H9 (cell line): ENCODE measurements around the gene ARID1B. TPM values are rescaled to one million over a fixed set of nuclear protein-coding genes. Genes with fewer than 3 reads are reported as not detected.

Experiments used
- DNase-seq: peaks from one replicate; pipeline ENCODE4 v3.0.0-alpha.2; 2017
- H2AFZ ChIP-seq: one replicate; pipeline ENCODE4 v1.6.1; 2013; ENCODE audit warnings: mild to moderate bottlenecking, low read length, control low read depth, moderate library complexity
- H2AK5ac ChIP-seq: 2 replicates; pipeline ENCODE4 v1.6.1; 2013; ENCODE audit warnings: low read length, control low read depth, mixed read lengths; ENCODE audit not compliant: insufficient read length
- H2BK120ac ChIP-seq: one replicate; pipeline ENCODE4 v1.6.1; 2013; ENCODE audit warnings: low read depth, mild to moderate bottlenecking, low read length, control low read depth, inconsistent platforms; ENCODE audit not compliant: poor library complexity, severe bottlenecking
- H2BK12ac ChIP-seq: 2 replicates; pipeline ENCODE4 v1.6.1; 2013; ENCODE audit warnings: low read length, control low read depth, mixed read lengths, low read depth; ENCODE audit not compliant: insufficient read length
- H2BK15ac ChIP-seq: 2 replicates; pipeline ENCODE4 v1.6.1; 2013; ENCODE audit warnings: low read depth, low read length, control low read depth
- H2BK20ac ChIP-seq: one replicate; pipeline ENCODE4 v1.6.1; 2013; ENCODE audit warnings: low read depth, mild to moderate bottlenecking, low read length, control low read depth, inconsistent platforms; ENCODE audit not compliant: poor library complexity, severe bottlenecking
- H2BK5ac ChIP-seq: 2 replicates; pipeline ENCODE4 v1.6.1; 2013; ENCODE audit warnings: low read length, control low read depth, mixed read lengths; ENCODE audit not compliant: insufficient read length
- H3K14ac ChIP-seq: 2 replicates; pipeline ENCODE4 v1.6.1; 2013; ENCODE audit warnings: low read length, control low read depth; ENCODE audit not compliant: insufficient read depth
- H3K18ac ChIP-seq: 2 replicates; pipeline ENCODE4 v1.6.1; 2013; ENCODE audit warnings: low read depth, mild to moderate bottlenecking, mixed read lengths, low read length, control low read depth; ENCODE audit not compliant: insufficient read length
- H3K23ac ChIP-seq: 2 replicates; pipeline ENCODE4 v1.6.1; 2013; ENCODE audit warnings: low read length, control low read depth, mixed read lengths, low read depth; ENCODE audit not compliant: insufficient read length
- H3K23me2 ChIP-seq: 2 replicates; pipeline ENCODE4 v1.6.1; 2013; ENCODE audit warnings: low read depth, mild to moderate bottlenecking, mixed read lengths, low read length, control low read depth; ENCODE audit not compliant: insufficient read length, poor library complexity, severe bottlenecking
- H3K27ac ChIP-seq: 2 replicates; pipeline ENCODE4 v1.5.1; 2013; ENCODE audit warnings: low read length, control low read depth, mixed read lengths, low read depth; ENCODE audit not compliant: insufficient read length
- H3K27me3 ChIP-seq: 2 replicates; pipeline ENCODE4 v1.6.1; 2013; ENCODE audit warnings: low read length, control low read depth, inconsistent platforms; ENCODE audit not compliant: insufficient read depth
- H3K4ac ChIP-seq: 2 replicates; pipeline ENCODE4 v1.6.1; 2013; ENCODE audit warnings: low read depth, mild to moderate bottlenecking, control low read depth, inconsistent platforms, low read length, moderate library complexity
- H3K4me1 ChIP-seq: 2 replicates; pipeline ENCODE4 v1.6.1; 2013; ENCODE audit warnings: low read length, control low read depth, inconsistent platforms; ENCODE audit not compliant: insufficient read depth
- H3K4me2 ChIP-seq: 2 replicates; pipeline ENCODE4 v1.6.1; 2013; ENCODE audit warnings: low read length, control low read depth, mixed read lengths; ENCODE audit not compliant: insufficient read length, insufficient read depth
- H3K56ac ChIP-seq: 2 replicates; pipeline ENCODE4 v1.6.1; 2013; ENCODE audit warnings: low read depth, mild to moderate bottlenecking, mixed read lengths, low read length, control low read depth; ENCODE audit not compliant: insufficient read length
- H3K79me1 ChIP-seq: 2 replicates; pipeline ENCODE4 v1.6.1; 2013; ENCODE audit warnings: low read depth, mild to moderate bottlenecking, moderate library complexity, low read length, control low read depth, inconsistent platforms; ENCODE audit not compliant: insufficient read depth, poor library complexity, severe bottlenecking
- H3K79me2 ChIP-seq: 2 replicates; pipeline ENCODE4 v1.6.1; 2013; ENCODE audit warnings: low read length, control low read depth, inconsistent platforms; ENCODE audit not compliant: insufficient read depth
- H3K9ac ChIP-seq: 2 replicates; pipeline ENCODE4 v1.6.1; 2013; ENCODE audit warnings: low read length, control low read depth, mixed read lengths; ENCODE audit not compliant: insufficient read length; ENCODE audit errors: extremely low read depth
- H3K9me3 ChIP-seq: one replicate; pipeline ENCODE4 v1.6.1; 2013; ENCODE audit warnings: low read depth, low read length, inconsistent platforms; ENCODE audit not compliant: control insufficient read depth
- H3T11ph ChIP-seq: one replicate; pipeline ENCODE4 v1.6.1; 2013; ENCODE audit warnings: mild to moderate bottlenecking, low read length, control low read depth, inconsistent platforms
- H4K20me1 ChIP-seq: one replicate; pipeline ENCODE4 v1.6.1; 2013; ENCODE audit not compliant: control insufficient read depth, insufficient read length, insufficient read depth
- H4K5ac ChIP-seq: 2 replicates; pipeline ENCODE4 v1.6.1; 2013; ENCODE audit warnings: low read depth, mild to moderate bottlenecking, mixed read lengths, low read length, control low read depth; ENCODE audit not compliant: insufficient read length
- H4K8ac ChIP-seq: replicated peaks from 2 replicates; pipeline ENCODE4 v1.6.1; 2013; ENCODE audit warnings: low read length, control low read depth, mixed read lengths, low read depth; ENCODE audit not compliant: insufficient read length
- H4K91ac ChIP-seq: 2 replicates; pipeline ENCODE4 v1.6.1; 2013; ENCODE audit warnings: low read depth, mild to moderate bottlenecking, moderate library complexity, mixed read lengths, low read length, control low read depth; ENCODE audit not compliant: insufficient read length
- H3K27ac Mint-ChIP-seq, 3 experiments: 2 replicates in 2 of 3; 3 replicates in 1 of 3; pipeline ENCODE4 v1.8.0; 2020 to 2021; ENCODE audit warnings: mixed read lengths in 3 of 3, mild to moderate bottlenecking in 1 of 3, moderate library complexity in 1 of 3
- H3K27me3 Mint-ChIP-seq: 2 replicates; pipeline ENCODE4 v1.8.0; 2021; ENCODE audit warnings: low read depth, mild to moderate bottlenecking, moderate library complexity, mixed read lengths
- H3K36me3 Mint-ChIP-seq, 3 experiments: 2 replicates in 2 of 3; 3 replicates in 1 of 3; pipeline ENCODE4 v1.8.0; 2020 to 2021; ENCODE audit warnings: low read depth in 3 of 3, mixed read lengths in 3 of 3; ENCODE audit not compliant: insufficient read depth in 1 of 3
- H3K4me1 Mint-ChIP-seq, 2 experiments: 2 replicates each; pipeline ENCODE4 v1.8.0; 2020; ENCODE audit warnings: mixed read lengths in 2 of 2
- H3K4me3 Mint-ChIP-seq, 2 experiments: 2 replicates in 1 of 2; 3 replicates in 1 of 2; pipeline ENCODE4 v1.8.0; 2020 to 2021; ENCODE audit warnings: mild to moderate bottlenecking in 2 of 2, mixed read lengths in 2 of 2, moderate library complexity in 1 of 2
- H3K9me3 Mint-ChIP-seq, 2 experiments: 2 replicates in 1 of 2; 3 replicates in 1 of 2; pipeline ENCODE4 v1.8.0; 2020; ENCODE audit warnings: mild to moderate bottlenecking in 2 of 2, mixed read lengths in 2 of 2, moderate library complexity in 1 of 2
- CTCF ChIP-seq: fragments of 200-600 bp; sonication (generic); conservative IDR thresholded peaks from 3 replicates; pipeline ENCODE4 v1.8.0; 2021; ENCODE audit warnings: antibody characterized with exemption, mild to moderate bottlenecking
- WGBS: extraction: QIAGEN DNeasy Blood & Tissue Kit; methylation state at CpG from one replicate; pipeline ENCODE4 v1.1.7; 2013; ENCODE audit warnings: missing lambda C conversion rate, low lambda C conversion rate, mixed read lengths; ENCODE audit not compliant: insufficient read length; ENCODE audit errors: extremely low coverage; 5-methylcytosine and 5-hydroxymethylcytosine counted together
- total RNA-seq: library from RNA; stranded (reverse); gene quantifications from 2 replicates; pipeline ENCODE4 v1.2.1, GENCODE V29; 2021

Gene ARID1B
- total RNA-seq, 1 experiment from 2014 or later = 88.2 TPM

- WGBS = no CpG with 5 or more reads among the region's 9 CpGs
- Mint-ChIP-seq H3K27ac (peak overlapping the region; percentile 27 to 46 (median 41); a peak in 4 of 7 replicates), H3K4me1 (peaks cover 25 to 39% of the 10 kb centered on the region in 2 experiments), H3K4me3 (no peak overlapping the region), H3K9me3 (peaks cover 3 to 8% of the 10 kb centered on the region in 2 experiments; a peak in 3 of 5 replicates), H3K27me3 (no peaks in the 10 kb centered on the region), H3K36me3 (peaks cover 2 to 21% (median 15%) of the 10 kb centered on the region in 3 experiments; a peak in 5 of 7 replicates)
- H2BK5ac ChIP-seq = no peak overlapping the region
- TF ChIP-seq CTCF = no peak
- H4K91ac ChIP-seq = no peak overlapping the region
- H3T11ph ChIP-seq = no peak overlapping the region
- H3K4ac ChIP-seq = no peak overlapping the region
- H3K79me1 ChIP-seq = no peaks in the 10 kb centered on the region
- no peak overlapping the region for H3K9ac ChIP-seq
- no peaks in the 10 kb centered on the region for H4K20me1 ChIP-seq
- 0 out of 2 replicates have a peak, but pooled peaks cover 1% of the 10 kb centered on the region for H3K79me2 ChIP-seq
- no peaks in the 10 kb centered on the region for H3K27me3 ChIP-seq
- peaks cover 4% of the 10 kb centered on the region; the same call in 1 of the 2 replicates for H3K4me1 ChIP-seq
- DNase-seq = no peak
- H2BK20ac ChIP-seq = no peak overlapping the region
- no peak overlapping the region for H3K27ac ChIP-seq
- no peak overlapping the region for H2BK120ac ChIP-seq
- H2AFZ ChIP-seq = no peak overlapping the region
- no peak overlapping the region for H4K5ac ChIP-seq
- no peak overlapping the region for H3K4me2 ChIP-seq
- H2AK5ac ChIP-seq = no peak overlapping the region
- H3K9me3 ChIP-seq = no peaks in the 10 kb centered on the region
- H3K23ac ChIP-seq = no peak overlapping the region
- no peak overlapping the region for H3K56ac ChIP-seq
- H2BK15ac ChIP-seq = no peak overlapping the region
- no peaks in the 10 kb centered on the region for H3K23me2 ChIP-seq
- H2BK12ac ChIP-seq = no peak overlapping the region
- no peak overlapping the region for H3K14ac ChIP-seq
- no peak overlapping the region for H3K18ac ChIP-seq
- H4K8ac ChIP-seq = no peak overlapping the region
Observed at GRCh38 chr6:157058574-157058973, 281.4 kb downstream of the ARID1B start.
